ENCODE results near the gene ARHGEF35.
"Not testable (repeated sequence)": the region's sequence is repeated elsewhere in the genome, so short reads cannot be mapped to it uniquely, and the experiment has no call there.

ARHGEF35 gene

DNA sequence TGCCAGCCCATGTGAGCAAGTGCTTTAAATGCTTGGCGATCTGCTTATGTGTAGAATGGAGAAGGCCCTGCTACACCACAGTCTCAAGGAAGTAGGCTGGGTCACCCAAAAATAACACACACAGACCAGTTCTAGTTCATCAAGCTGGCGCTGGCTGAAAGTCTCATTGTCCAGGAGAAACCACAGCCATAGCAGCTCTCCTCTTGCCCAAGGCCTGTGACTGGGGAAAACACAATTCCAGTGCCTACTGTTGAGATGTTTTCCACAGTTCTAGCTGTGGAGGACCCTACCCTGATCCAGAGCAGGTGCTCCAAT lies 16.5 kb downstream of the ARHGEF35 start:
- not testable (repeated sequence) for H3K9me3 ChIP-seq (ENCODE audit: control insufficient read depth, insufficient read depth, low read length); H3K27ac ChIP-seq (ENCODE audit: low read length); H3K4me3 ChIP-seq (ENCODE audit: low read length); H3K4me1 ChIP-seq (ENCODE audit: control insufficient read depth, insufficient read depth, low read length); H3K27me3 ChIP-seq (ENCODE audit: control insufficient read depth, insufficient read depth, low read length); H3K36me3 ChIP-seq (ENCODE audit: control insufficient read depth, insufficient read depth, low read length); DNase-seq (ENCODE audit: low read depth, low spot score)
- no CpG with 5 or more reads among the region's 2 CpGs for WGBS (ENCODE audit: insufficient coverage, insufficient read length)

DNA sequence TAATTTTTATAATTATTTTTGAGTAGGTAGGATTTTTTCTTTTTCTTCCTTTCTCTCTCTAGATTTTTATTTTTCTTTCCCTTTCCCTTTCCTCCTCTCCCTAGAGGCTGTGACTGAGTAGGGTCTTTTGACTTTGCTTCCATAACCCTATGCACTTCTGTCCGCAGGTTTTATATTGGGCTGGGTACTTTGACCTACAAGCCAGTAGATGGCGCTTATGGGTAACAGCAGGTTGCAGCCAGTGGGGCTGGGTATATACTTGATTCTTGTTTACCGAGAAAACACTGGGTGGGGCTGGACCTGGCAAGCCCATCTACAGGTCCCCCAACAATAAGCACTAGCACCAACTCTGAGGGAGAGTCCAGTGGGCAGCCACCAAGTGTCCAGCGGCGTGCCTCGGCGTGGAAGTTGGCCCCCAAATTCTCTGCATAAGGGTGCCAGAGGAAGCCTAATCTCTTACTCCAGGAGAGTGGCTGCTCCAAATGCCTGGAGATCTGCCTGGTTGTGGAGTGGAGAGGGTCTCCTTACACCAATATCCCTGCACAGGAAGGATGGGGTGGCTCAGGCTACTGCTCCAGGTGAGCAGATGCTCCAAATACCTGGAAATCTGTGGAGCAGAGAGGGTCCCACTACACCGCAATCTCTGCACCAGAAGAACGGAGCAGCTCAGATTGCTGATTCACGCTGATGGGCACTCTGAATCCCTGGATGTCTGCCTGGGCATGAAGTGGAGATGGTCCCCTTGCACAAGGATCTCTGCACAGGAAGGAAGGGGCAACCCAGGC lies 17.1 kb downstream of the ARHGEF35 start:
- DNase-seq (ENCODE audit: low read depth, low spot score), result not testable (repeated sequence)
- WGBS (ENCODE audit: insufficient coverage, insufficient read length), result no CpG with 5 or more reads among the region's 10 CpGs

DNA sequence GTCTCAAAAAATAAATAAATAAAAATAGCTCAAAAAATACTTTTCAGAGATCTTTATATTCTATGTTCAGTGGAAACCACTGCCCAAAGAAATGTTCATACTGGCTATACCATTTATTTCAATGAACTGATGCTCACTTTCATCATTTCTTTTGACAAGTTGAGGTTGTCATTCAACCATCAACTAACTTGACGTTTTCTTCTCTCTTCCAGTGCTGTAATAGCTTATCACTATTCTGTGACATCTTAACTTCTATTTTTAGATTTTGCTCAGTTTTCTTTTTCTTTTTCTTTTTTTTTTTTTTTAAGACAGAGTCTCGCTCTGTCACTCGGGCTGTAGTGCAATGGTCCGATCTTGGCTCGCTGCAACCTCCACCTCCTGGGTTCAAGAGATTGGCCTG lies 21.0 kb downstream of the ARHGEF35 start:
- no CpG with 5 or more reads among the region's 5 CpGs for WGBS (ENCODE audit: insufficient coverage, insufficient read length)
- H3K27me3 ChIP-seq (ENCODE audit: control insufficient read depth, insufficient read depth, low read length), result no peaks in the 10 kb centered on the region
- DNase-seq (ENCODE audit: low read depth, low spot score), result no peak
- no peaks in the 10 kb centered on the region for H3K36me3 ChIP-seq (ENCODE audit: control insufficient read depth, insufficient read depth, low read length)
- no peaks in the 10 kb centered on the region for H3K4me1 ChIP-seq (ENCODE audit: control insufficient read depth, insufficient read depth, low read length)
- no peak overlapping the region for H3K4me3 ChIP-seq (ENCODE audit: low read length)
- H3K27ac ChIP-seq (ENCODE audit: low read length), result no peak overlapping the region
- H3K9me3 ChIP-seq (ENCODE audit: control insufficient read depth, insufficient read depth, low read length), result no peaks in the 10 kb centered on the region

More for the DNA sequence above, 17.1 kb downstream of the ARHGEF35 start:
- not testable (repeated sequence) for H3K36me3 ChIP-seq (ENCODE audit: control insufficient read depth, insufficient read depth, low read length); H3K4me3 ChIP-seq (ENCODE audit: low read length); H3K4me1 ChIP-seq (ENCODE audit: control insufficient read depth, insufficient read depth, low read length); H3K9me3 ChIP-seq (ENCODE audit: control insufficient read depth, insufficient read depth, low read length); H3K27me3 ChIP-seq (ENCODE audit: control insufficient read depth, insufficient read depth, low read length); H3K27ac ChIP-seq (ENCODE audit: low read length)

DNA sequence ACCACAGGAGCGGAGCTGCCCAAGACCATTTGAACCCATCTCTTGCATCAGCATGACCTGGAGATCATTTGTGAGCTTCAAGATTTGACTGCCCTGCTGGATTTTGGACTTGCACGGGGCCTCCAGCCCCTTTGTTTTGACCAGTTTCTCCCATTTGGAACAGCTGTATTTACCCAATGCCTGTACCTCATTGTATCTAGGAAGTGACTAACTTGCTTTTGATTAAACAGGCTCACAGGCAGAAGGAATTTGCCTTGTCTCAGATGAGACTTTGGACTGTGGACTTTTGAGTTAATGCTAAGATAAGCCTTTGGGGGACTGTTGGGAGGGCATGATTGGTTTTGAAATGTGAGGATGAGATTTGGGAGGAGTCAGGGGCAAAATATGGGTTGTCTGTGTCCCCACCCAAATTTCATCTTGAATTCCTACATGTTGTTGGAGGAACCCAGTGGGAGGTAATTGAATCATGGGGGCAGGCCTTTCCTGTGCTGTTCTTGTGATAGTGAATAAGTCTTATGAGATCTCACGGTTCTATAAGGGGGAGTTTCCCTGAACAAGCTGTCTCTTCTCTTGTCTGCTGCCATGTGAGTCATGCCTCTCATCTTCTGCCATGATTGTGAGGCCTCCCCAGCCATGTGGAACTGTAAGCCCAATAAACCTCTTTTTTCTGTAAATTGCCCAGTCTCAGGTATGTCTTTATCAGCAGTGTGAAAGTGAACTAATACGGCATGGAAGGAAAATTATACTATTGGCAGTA lies 23.9 kb downstream of the ARHGEF35 start:
- no CpG with 5 or more reads among the region's 4 CpGs for WGBS (ENCODE audit: insufficient coverage, insufficient read length)
- not testable (repeated sequence) for H3K4me1 ChIP-seq (ENCODE audit: control insufficient read depth, insufficient read depth, low read length); H3K4me3 ChIP-seq (ENCODE audit: low read length); H3K27me3 ChIP-seq (ENCODE audit: control insufficient read depth, insufficient read depth, low read length); DNase-seq (ENCODE audit: low read depth, low spot score); H3K27ac ChIP-seq (ENCODE audit: low read length); H3K9me3 ChIP-seq (ENCODE audit: control insufficient read depth, insufficient read depth, low read length); H3K36me3 ChIP-seq (ENCODE audit: control insufficient read depth, insufficient read depth, low read length)

DNA sequence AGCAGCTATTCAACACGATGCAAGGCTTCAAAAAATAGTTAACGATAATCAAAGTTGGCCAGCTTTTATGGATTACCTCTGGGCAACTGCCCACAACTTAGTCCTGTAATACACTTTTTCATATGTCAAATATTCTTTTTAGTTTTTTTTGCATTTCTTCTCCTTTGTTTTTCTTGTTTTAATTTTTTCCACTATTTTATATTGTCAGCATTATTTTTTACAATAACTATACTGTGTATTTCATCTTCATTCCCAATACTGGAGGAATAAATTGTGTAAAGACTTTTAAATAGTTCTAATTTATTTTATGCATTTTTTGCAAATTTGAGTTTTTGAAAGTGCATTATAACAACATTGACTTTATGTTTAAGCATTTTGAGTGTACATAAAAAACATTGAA lies 30.8 kb downstream of the ARHGEF35 start:
- no peak overlapping the region for H3K27ac ChIP-seq (ENCODE audit: low read length)
- no peaks in the 10 kb centered on the region; the same call in 1 of the 2 replicates for H3K9me3 ChIP-seq (ENCODE audit: control insufficient read depth, insufficient read depth, low read length)
- H3K4me1 ChIP-seq (ENCODE audit: control insufficient read depth, insufficient read depth, low read length), result no peaks in the 10 kb centered on the region
- no peaks in the 10 kb centered on the region for H3K36me3 ChIP-seq (ENCODE audit: control insufficient read depth, insufficient read depth, low read length)
- H3K4me3 ChIP-seq (ENCODE audit: low read length), result no peak overlapping the region
- WGBS (ENCODE audit: insufficient coverage, insufficient read length), result no CpG with 5 or more reads among the region's 2 CpGs
- no peaks in the 10 kb centered on the region for H3K27me3 ChIP-seq (ENCODE audit: control insufficient read depth, insufficient read depth, low read length)
- DNase-seq (ENCODE audit: low read depth, low spot score), result no peak

DNA sequence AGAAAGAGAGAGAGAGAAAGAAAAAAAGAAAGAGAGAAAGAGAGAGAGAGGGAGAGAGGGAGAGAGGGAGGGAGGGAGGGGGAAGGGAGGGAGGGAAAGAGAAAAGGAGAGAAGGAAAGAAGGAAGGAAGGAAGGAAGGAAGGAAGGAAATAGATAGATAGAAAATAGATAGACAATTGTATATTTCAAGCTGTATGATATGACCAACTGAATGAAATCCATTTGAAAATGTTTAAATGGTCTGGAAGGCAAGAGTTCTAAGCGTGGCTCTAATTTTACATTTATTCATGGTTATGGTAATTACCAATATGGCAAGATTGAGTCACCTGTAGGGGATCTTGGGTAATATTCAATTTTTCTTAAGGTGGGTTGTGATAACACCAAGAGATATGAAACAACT lies 36.8 kb downstream of the ARHGEF35 start:
- H3K9me3 ChIP-seq (ENCODE audit: control insufficient read depth, insufficient read depth, low read length), result no peaks in the 10 kb centered on the region
- no CpG with 5 or more reads among the region's 1 CpG for WGBS (ENCODE audit: insufficient coverage, insufficient read length)
- H3K4me1 ChIP-seq (ENCODE audit: control insufficient read depth, insufficient read depth, low read length), result no peaks in the 10 kb centered on the region
- H3K4me3 ChIP-seq (ENCODE audit: low read length), result no peak overlapping the region
- H3K27me3 ChIP-seq (ENCODE audit: control insufficient read depth, insufficient read depth, low read length), result no peaks in the 10 kb centered on the region
- H3K36me3 ChIP-seq (ENCODE audit: control insufficient read depth, insufficient read depth, low read length), result no peaks in the 10 kb centered on the region
- no peak overlapping the region for H3K27ac ChIP-seq (ENCODE audit: low read length)
- no peak for DNase-seq (ENCODE audit: low read depth, low spot score)

DNA sequence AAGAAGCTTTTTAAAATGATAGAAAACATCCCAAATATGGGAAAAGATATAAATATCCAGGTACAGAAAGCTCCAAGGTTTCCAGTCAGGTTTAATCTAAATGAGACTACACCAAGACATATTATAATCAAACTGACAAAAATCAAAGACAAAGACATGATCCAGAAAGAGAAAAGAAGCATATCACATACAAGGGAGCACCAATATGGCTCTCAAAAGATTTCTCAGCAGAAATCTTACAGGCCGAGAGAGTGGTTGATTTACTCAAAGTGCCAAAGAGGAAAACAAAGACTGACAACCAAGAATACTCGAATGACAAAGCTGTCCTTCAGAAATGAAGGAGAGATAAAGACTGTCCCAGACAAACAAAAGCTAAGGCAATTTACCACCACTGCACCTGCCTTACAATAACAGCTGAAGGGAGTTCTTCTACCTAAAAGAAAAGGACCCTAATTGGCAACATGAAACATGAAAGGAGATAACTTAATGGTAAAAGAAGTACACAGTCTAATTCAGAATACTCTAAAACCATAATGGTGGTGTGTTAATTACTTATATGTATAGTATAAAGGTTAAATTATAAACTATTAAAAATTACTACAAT lies 47.3 kb downstream of the ARHGEF35 start:
- WGBS (ENCODE audit: insufficient coverage, insufficient read length), result no CpG with 5 or more reads among the region's 2 CpGs
- DNase-seq (ENCODE audit: low read depth, low spot score), result no peak
- Histone ChIP-seq H3K4me3 (ENCODE audit: low read length) (no peak overlapping the region), H3K27ac (ENCODE audit: low read length) (no peak overlapping the region), H3K27me3 (ENCODE audit: control insufficient read depth, insufficient read depth, low read length) (no peaks in the 10 kb centered on the region), H3K9me3 (ENCODE audit: control insufficient read depth, insufficient read depth, low read length) (no peaks in the 10 kb centered on the region; the same call in 1 of the 2 replicates), H3K4me1 (ENCODE audit: control insufficient read depth, insufficient read depth, low read length) (no peaks in the 10 kb centered on the region), H3K36me3 (ENCODE audit: control insufficient read depth, insufficient read depth, low read length) (no peaks in the 10 kb centered on the region)

DNA sequence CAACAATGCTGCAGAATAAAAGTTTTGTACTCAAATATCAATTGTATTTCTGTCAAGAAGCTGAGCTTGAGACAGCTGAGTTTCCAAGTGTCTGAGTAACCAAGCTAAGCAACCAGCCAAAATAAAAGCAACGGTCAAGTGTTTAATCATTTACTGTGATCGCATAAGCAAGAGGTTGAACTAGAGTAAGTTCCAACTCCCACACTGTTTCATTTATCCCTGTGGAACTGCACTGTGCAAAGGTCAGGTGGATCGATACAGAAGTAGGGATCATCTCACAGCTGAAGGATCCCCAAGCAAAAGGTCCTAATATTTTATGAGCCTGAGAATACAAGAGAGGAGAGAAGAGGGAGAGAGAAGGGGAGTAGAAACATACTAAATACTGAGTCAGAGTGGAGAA lies 51.2 kb downstream of the ARHGEF35 start:
- Histone ChIP-seq H3K27me3 (ENCODE audit: control insufficient read depth, insufficient read depth, low read length) (no peaks in the 10 kb centered on the region), H3K27ac (ENCODE audit: low read length) (no peak overlapping the region), H3K4me3 (ENCODE audit: low read length) (no peak overlapping the region), H3K36me3 (ENCODE audit: control insufficient read depth, insufficient read depth, low read length) (no peaks in the 10 kb centered on the region), H3K9me3 (ENCODE audit: control insufficient read depth, insufficient read depth, low read length) (no peaks in the 10 kb centered on the region; the same call in 1 of the 2 replicates), H3K4me1 (ENCODE audit: control insufficient read depth, insufficient read depth, low read length) (no peaks in the 10 kb centered on the region)
- no CpG with 5 or more reads among the region's 3 CpGs for WGBS (ENCODE audit: insufficient coverage, insufficient read length)
- DNase-seq (ENCODE audit: low read depth, low spot score), result no peak

DNA sequence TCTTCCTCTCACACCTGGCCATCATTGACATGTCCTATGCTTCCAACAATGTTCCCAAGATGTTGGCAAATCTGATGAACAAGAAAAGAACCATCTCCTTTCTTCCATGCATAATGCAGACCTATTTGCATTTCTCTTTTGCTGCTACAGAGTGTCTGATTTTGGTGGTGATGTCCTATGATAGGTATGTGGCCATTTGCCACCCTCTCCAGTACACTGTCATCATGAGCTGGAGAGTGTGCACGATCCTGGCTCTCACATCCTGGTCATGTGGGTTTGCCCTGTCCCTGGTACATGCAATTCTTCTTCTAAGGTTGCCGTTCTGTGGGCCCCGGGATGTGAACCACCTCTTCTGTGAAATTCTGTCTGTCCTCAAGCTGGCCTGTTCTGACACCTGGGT lies 53.4 kb downstream of the ARHGEF35 start:
- no peaks in the 10 kb centered on the region for H3K4me1 ChIP-seq (ENCODE audit: control insufficient read depth, insufficient read depth, low read length)
- no peak overlapping the region for H3K4me3 ChIP-seq (ENCODE audit: low read length)
- H3K9me3 ChIP-seq (ENCODE audit: control insufficient read depth, insufficient read depth, low read length), result no peaks in the 10 kb centered on the region
- H3K27ac ChIP-seq (ENCODE audit: low read length), result no peak overlapping the region
- H3K27me3 ChIP-seq (ENCODE audit: control insufficient read depth, insufficient read depth, low read length), result no peaks in the 10 kb centered on the region
- H3K36me3 ChIP-seq (ENCODE audit: control insufficient read depth, insufficient read depth, low read length), result no peaks in the 10 kb centered on the region
- WGBS (ENCODE audit: insufficient coverage, insufficient read length), result no CpG with 5 or more reads among the region's 3 CpGs
- DNase-seq (ENCODE audit: low read depth, low spot score), result no peak

DNA sequence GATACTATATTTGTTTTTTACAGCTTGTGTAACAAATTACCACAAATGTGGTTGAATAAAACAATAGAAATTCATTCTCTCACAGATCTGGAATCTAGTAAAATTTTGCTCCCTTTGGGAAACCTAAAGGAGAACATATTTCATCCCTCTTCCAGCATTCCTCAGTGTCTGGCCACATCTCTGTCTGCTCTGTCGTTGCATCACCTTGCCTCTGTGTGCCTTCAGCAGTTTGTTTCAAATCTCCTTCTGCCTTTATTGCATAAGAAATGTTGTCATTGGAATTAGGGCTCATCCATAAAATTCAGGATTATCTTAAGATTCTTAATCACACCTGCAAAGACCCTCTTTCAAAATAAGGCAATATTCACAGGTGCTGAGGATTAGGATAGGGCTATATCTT lies 58.1 kb downstream of the ARHGEF35 start:
- DNase-seq (ENCODE audit: low read depth, low spot score), result no peak
- Histone ChIP-seq H3K4me1 (ENCODE audit: control insufficient read depth, insufficient read depth, low read length) (no peaks in the 10 kb centered on the region), H3K36me3 (ENCODE audit: control insufficient read depth, insufficient read depth, low read length) (no peaks in the 10 kb centered on the region), H3K27me3 (ENCODE audit: control insufficient read depth, insufficient read depth, low read length) (no peaks in the 10 kb centered on the region), H3K4me3 (ENCODE audit: low read length) (no peak overlapping the region), H3K27ac (ENCODE audit: low read length) (no peak overlapping the region), H3K9me3 (ENCODE audit: control insufficient read depth, insufficient read depth, low read length) (no peaks in the 10 kb centered on the region)
- WGBS (ENCODE audit: insufficient coverage, insufficient read length), result no CpG with 5 or more reads among the region's 1 CpG

Data from iPS DF 6.9 (cell line).